GM12878 (cell line): ENCODE data around the gene ACOT12. TPM values are rescaled to one million over a fixed set of nuclear protein-coding genes. Genes with fewer than 3 reads are reported as not detected.

ENCODE experiments used
- ATAC-seq: fragments of 200-7000 bp; cut with Tn5 transposase; 3 replicates; pipeline ENCODE4 v1.9.1; 2020; ENCODE audit warnings: mild to moderate bottlenecking, moderate library complexity
- BruUV-seq: library from RNA; stranded (reverse); fragments of 400-500 nt; replicated peaks from 2 replicates; lab custom pipeline; 2021; lab: Mats Ljungman, UMichigan
- CTCF ChIA-PET: fragments of 300-600 bp; sonication (Branson Sonifier 250); formaldehyde crosslinking; extraction: SDS; loops from one replicate; lab custom pipeline; 2021; ENCODE audit warnings: inconsistent platforms; lab: Yijun Ruan, JAX
- POLR2A ChIA-PET: fragments of 350-600 bp; formaldehyde crosslinking; extraction: SDS; loops from one replicate; lab custom pipeline; 2021; ENCODE audit warnings: inconsistent platforms; lab: Charles Lee
- RAD21 ChIA-PET: fragments of 300-600 bp; sonication (Branson Sonifier 250); formaldehyde crosslinking; loops from one replicate; lab custom pipeline; 2023; ENCODE audit warnings: antibody characterized with exemption; ENCODE audit not compliant: unreplicated experiment; lab: Charles Lee
- SMC1A ChIA-PET: fragments of 300-600 bp; sonication (Branson Sonifier 250); formaldehyde crosslinking; loops from one replicate; lab custom pipeline; 2023; ENCODE audit not compliant: unreplicated experiment, uncharacterized antibody; lab: Charles Lee
- DNase-seq: peaks from one replicate; pipeline ENCODE4 v3.0.0-alpha.2; 2011; ENCODE audit warnings: low read depth, low spot score
- FAIRE-seq: peaks from 3 replicates; lab custom pipeline; 2011; peaks lifted over from hg19 to GRCh38; lab: Jason Lieb, UNC
- H2AFZ ChIP-seq: 2 replicates; pipeline ENCODE4 v1.6.0; 2011; ENCODE audit warnings: low read depth, low read length, control low read depth; ENCODE audit not compliant: control insufficient read depth
- H3K27ac ChIP-seq: 2 replicates; pipeline ENCODE4 v1.5.1; 2011; ENCODE audit warnings: control low read depth; ENCODE audit not compliant: control insufficient read depth, insufficient read depth
- H3K27me3 ChIP-seq, 2 experiments: replicated peaks in 1 of 2; 2 replicates each; pipeline versions ENCODE4 v1.6.0 to v1.6.1; 2011; ENCODE audit warnings: low read length in 1 of 2; ENCODE audit not compliant: control insufficient read depth in 2 of 2, insufficient read depth in 2 of 2
- H3K36me3 ChIP-seq, 2 experiments: 2 replicates each; pipeline ENCODE4 v1.5.1; 2011; ENCODE audit warnings: low read length in 1 of 2; ENCODE audit not compliant: control insufficient read depth in 2 of 2, insufficient read depth in 2 of 2
- H3K4me1 ChIP-seq: 2 replicates; pipeline ENCODE4 v1.6.1; 2011; ENCODE audit warnings: mild to moderate bottlenecking, low read length, moderate library complexity, mixed read lengths; ENCODE audit not compliant: control insufficient read depth, insufficient read depth
- H3K4me2 ChIP-seq: 2 replicates; pipeline ENCODE4 v1.6.0; 2011; ENCODE audit warnings: control low read depth; ENCODE audit not compliant: control insufficient read depth, insufficient read depth
- H3K4me3 ChIP-seq: fragments of 200-600 bp; sonication (generic); 2 replicates; pipeline ENCODE4 v1.5.1; 2016
- H3K79me2 ChIP-seq: 2 replicates; pipeline ENCODE4 v1.6.0; 2011; ENCODE audit warnings: low read length; ENCODE audit not compliant: control insufficient read depth, insufficient read depth
- H3K9ac ChIP-seq: 2 replicates; pipeline ENCODE4 v1.8.0; 2011; ENCODE audit warnings: low read length, control low read depth, mixed read lengths; ENCODE audit not compliant: control insufficient read depth, insufficient read depth
- H3K9me3 ChIP-seq: replicated peaks from 3 replicates; pipeline ENCODE4 v1.5.1; 2011; ENCODE audit warnings: mild to moderate bottlenecking, low read length; ENCODE audit not compliant: control insufficient read depth, insufficient read depth
- H4K20me1 ChIP-seq: 2 replicates; pipeline ENCODE4 v1.6.0; 2011; ENCODE audit not compliant: control insufficient read depth, insufficient read depth
- BCL11A ChIP-seq: IDR thresholded peaks from 2 replicates; pipeline ENCODE4 v1.6.1; 2011; ENCODE audit warnings: low read depth, low read length
- CHD4 ChIP-seq: fragments of 200-600 bp; sonication (generic); IDR thresholded peaks from 2 replicates; pipeline ENCODE4 v1.6.1; 2016; ENCODE audit warnings: mild to moderate bottlenecking
- ETV6 ChIP-seq, 2 experiments: fragments of 450-650 bp in 1 of 2; IDR thresholded peaks in 1 of 2; conservative IDR thresholded peaks in 1 of 2; 2 replicates each; pipeline ENCODE4 v1.6.1; 2014; ENCODE audit warnings: antibody characterized with exemption in 1 of 2, borderline replicate concordance in 1 of 2, low read depth in 1 of 2, mild to moderate bottlenecking in 1 of 2, moderate library complexity in 1 of 2
- HSF1 ChIP-seq: fragments of 150-350 bp; IDR thresholded peaks from 2 replicates; pipeline ENCODE4 v1.6.1; 2014; ENCODE audit warnings: mild to moderate bottlenecking, low read depth, low read length
- NFYA ChIP-seq: IDR thresholded peaks from 2 replicates; pipeline ENCODE4 v1.6.1; 2011; ENCODE audit warnings: low read depth, mild to moderate bottlenecking, low read length, improper control_type of control experiment, borderline replicate concordance
- POLR2AphosphoS2 ChIP-seq: IDR thresholded peaks from 2 replicates; pipeline ENCODE4 v1.6.1; 2011; ENCODE audit warnings: low read depth, mild to moderate bottlenecking, low read length, improper control_type of control experiment, moderate library complexity
- RELB ChIP-seq: fragments of 450-650 bp; IDR thresholded peaks from 2 replicates; pipeline ENCODE4 v1.6.1; 2017; ENCODE audit warnings: low read depth, mild to moderate bottlenecking, moderate library complexity
- REST ChIP-seq: IDR thresholded peaks from 2 replicates; pipeline ENCODE4 v1.6.1; 2012; ENCODE audit warnings: mild to moderate bottlenecking, low read depth, low read length
- RUNX3 ChIP-seq: IDR thresholded peaks from 2 replicates; pipeline ENCODE4 v1.6.1; 2012; ENCODE audit warnings: low read length, inconsistent platforms
- TCF12 ChIP-seq: IDR thresholded peaks from 2 replicates; pipeline ENCODE4 v1.6.1; 2011; ENCODE audit warnings: low read depth, mild to moderate bottlenecking, low read length
- USF1 ChIP-seq: IDR thresholded peaks from 2 replicates; pipeline ENCODE4 v1.6.1; 2011; ENCODE audit warnings: borderline replicate concordance, low read depth, mild to moderate bottlenecking, moderate library complexity, mixed read lengths, low read length; ENCODE audit not compliant: insufficient read depth; ENCODE audit errors: extremely low read length
- ZBTB4 ChIP-seq: fragments of 450-650 bp; formaldehyde crosslinking; IDR thresholded peaks from 2 replicates; pipeline ENCODE4 v1.4.0; 2022; ENCODE audit warnings: mild to moderate bottlenecking, moderate library complexity
- ZNF24 ChIP-seq: fragments of 450-650 bp; IDR thresholded peaks from 2 replicates; pipeline ENCODE4 v1.6.1; 2017; ENCODE audit warnings: antibody characterized with exemption, mild to moderate bottlenecking
- ZNF384 ChIP-seq: IDR thresholded peaks from 2 replicates; pipeline ENCODE4 v1.6.1; 2012; ENCODE audit warnings: low read depth, mild to moderate bottlenecking, low read length, improper control_type of control experiment, borderline replicate concordance
- in situ Hi-C: fragments of 300-500 bp; cut with MboI; formaldehyde crosslinking; loops from 9 replicates; pipeline ENCODE4 v1.14.3; 2018; ENCODE audit warnings: mixed read lengths
- intact Hi-C: fragments of 100-400 bp; cut with micrococcal nuclease; formaldehyde crosslinking; loops from one replicate; pipeline ENCODE4 v1.14.2; 2022; ENCODE audit not compliant: unreplicated experiment
- polyA plus RNA-seq, 11 experiments: library from polyadenylated mRNA; depleted of rRNA in 4 of 11; unstranded in 6 of 11; stranded (reverse) in 5 of 11; fragments of >200 nt; fragmentation: Nextera tagmentation in 4 of 11; fragmentation: Illumina TruSeq in 1 of 11; extraction: Ambion mirVana in 4 of 11; extraction: Trizol in 1 of 11; gene quantifications; 1 replicate in 1 of 11; 2 replicates in 10 of 11; pipeline versions ENCODE4 v1.2.1 to v1.2.3, GENCODE V29; 2011 to 2016; ENCODE audit warnings: inconsistent platforms in 2 of 11, missing spikeins in 2 of 11, low read depth in 1 of 11
- total RNA-seq, 4 experiments: library from RNA; depleted of rRNA in 3 of 4; stranded (reverse); fragments of >200 nt in 3 of 4; fragmentation: Illumina TruSeq in 1 of 4; extraction: Trizol in 1 of 4; gene quantifications; 2 replicates each; pipeline versions ENCODE4 v1.2.1 to v1.2.3, GENCODE V29; 2013 to 2021

ACOT12 gene
- total and polyA plus RNA-seq, 10 of the 15 experiments (the other 5 are each of a cell fraction or from before 2014, with no cell fraction given): 0.08 TPM; not detected in 9

- ATAC-seq (no peak), DNase-seq (no peak), FAIRE-seq (no peak)
- ChIA-PET SMC1A (no interaction called here), CTCF (no interaction called here), POLR2A (no interaction called here), RAD21 (no interaction called here)
- Histone ChIP-seq H3K4me3 (no peak overlapping the region), H3K9me3 (no peaks in the 10 kb centered on the region), H3K79me2 (no peaks in the 10 kb centered on the region), H3K27me3 (peaks cover 0 to 3% of the 10 kb centered on the region in 2 experiments; a peak in 1 of 4 replicates), H3K27ac (no peak overlapping the region), H4K20me1 (no peaks in the 10 kb centered on the region), H3K9ac (no peak overlapping the region), H3K4me1 (no peaks in the 10 kb centered on the region), H3K4me2 (no peak overlapping the region), H2AFZ (no peak overlapping the region), H3K36me3 (no peaks in the 10 kb centered on the region)
- intact Hi-C loops: no loop called here
- BruUV-seq: no TSS peak
- in situ Hi-C loops: no loop called here
- TF ChIP-seq ZNF384: no peak
- TF ChIP-seq RELB: no peak
- no peak for TF ChIP-seq POLR2AphosphoS2
- no peak for TF ChIP-seq TCF12
- TF ChIP-seq USF1: no peak
- no peak for TF ChIP-seq BCL11A
- TF ChIP-seq ETV6 (conservative IDR thresholded peaks at IDR 0.05 in 1 of 2, IDR thresholded peaks at IDR 0.05 in 1 of 2; ENCODE audit: borderline replicate concordance in 1 of 2, low read depth in 1 of 2): no peak
- TF ChIP-seq ZNF24: no peak
- TF ChIP-seq RUNX3: no peak
- TF ChIP-seq CHD4: no peak
- no peak for TF ChIP-seq NFYA
- no peak for TF ChIP-seq REST
- no peak for TF ChIP-seq HSF1
- no peak for TF ChIP-seq ZBTB4 (CRISPR knock-in tag)
Observed at GRCh38 chr5:81350507-81350906, 43.4 kb downstream of the ACOT12 start.
